HCT116 (cell line): ENCODE measurements around the gene SORL1. TPM values are rescaled to one million over a fixed set of nuclear protein-coding genes. Genes with fewer than 3 reads are reported as not detected.

Experiments
- ATAC-seq: fragments of 200-7000 bp; cut with Tn5 transposase; 2 replicates; pipeline ENCODE4 v1.9.1; 2020; ENCODE audit warnings: mild to moderate bottlenecking, moderate library complexity
- BruUV-seq: library from RNA; stranded (reverse); fragments of 400-500 nt; replicated peaks from 2 replicates; lab custom pipeline; 2021; lab: Mats Ljungman, UMichigan
- CTCF ChIA-PET: fragments of 300-600 bp; sonication (Branson Sonifier 250); formaldehyde crosslinking; loops from one replicate; lab custom pipeline; 2021; ENCODE audit warnings: antibody characterized with exemption; lab: Charles Lee
- POLR2A ChIA-PET: fragments of 300-600, 350-600 bp; sonication (Branson Sonifier 250); formaldehyde crosslinking; loops from one replicate; lab custom pipeline; 2021; ENCODE audit warnings: antibody characterized with exemption; lab: Charles Lee
- RAD21 ChIA-PET, 2 experiments: fragments of 300-600 bp; sonication (Branson Sonifier 250); formaldehyde crosslinking; loops; one replicate each; lab custom pipeline; 2023; ENCODE audit warnings: low total read pairs in 2 of 2; ENCODE audit not compliant: uncharacterized antibody in 2 of 2, unreplicated experiment in 2 of 2, low non-redundant PET in 1 of 2; lab: Charles Lee
- DNase-seq: peaks from one replicate; pipeline ENCODE4 v3.0.0-alpha.2; 2010; ENCODE audit warnings: low read depth, low spot score
- H2AFZ ChIP-seq: fragments of 200-600 bp; shearing (Covaris generic), sonication (generic); 2 replicates; pipeline ENCODE4 v1.6.1; 2017; ENCODE audit warnings: low read depth, mixed run types, mixed read lengths, antibody characterized with exemption, low read length; ENCODE audit not compliant: poor library complexity, severe bottlenecking
- H3K27ac ChIP-seq: 2 replicates; pipeline ENCODE4 v1.5.1; 2012; ENCODE audit warnings: low read depth, low read length
- H3K27me3 ChIP-seq: fragments of 200-600 bp; sonication (generic); 2 replicates; pipeline ENCODE4 v1.6.1; 2016; ENCODE audit warnings: mixed run types, low read length, mixed read lengths; ENCODE audit not compliant: insufficient read depth
- H3K36me3 ChIP-seq, 2 experiments: fragments of 200-500 bp in 1 of 2; fragments of 200-600 bp in 1 of 2; sonication (Bioruptor generic) in 1 of 2; sonication (generic) in 1 of 2; 2 replicates each; pipeline versions ENCODE4 v1.5.1 to v1.6.1; 2014 to 2016; ENCODE audit warnings: low read length in 2 of 2, inconsistent platforms in 1 of 2, mixed read lengths in 1 of 2, mixed run types in 1 of 2; ENCODE audit not compliant: insufficient read depth in 2 of 2, control insufficient read depth in 1 of 2
- H3K4me1 ChIP-seq, 2 experiments: fragments of 200-600 bp in 1 of 2; sonication (generic) in 1 of 2; 2 replicates each; pipeline versions ENCODE4 v1.5.1 to v1.6.1; 2012 to 2017; ENCODE audit warnings: low read length in 2 of 2, inconsistent platforms in 1 of 2, mild to moderate bottlenecking in 1 of 2, mixed read lengths in 1 of 2, mixed run types in 1 of 2, moderate library complexity in 1 of 2; ENCODE audit not compliant: insufficient read depth in 2 of 2, control insufficient read depth in 1 of 2
- H3K4me2 ChIP-seq: fragments of 200-600 bp; sonication (generic); 2 replicates; pipeline ENCODE4 v1.6.1; 2017; ENCODE audit warnings: mixed run types, low read length, mixed read lengths
- H3K4me3 ChIP-seq, 2 experiments: fragments of 200-600 bp in 1 of 2; sonication (generic) in 1 of 2; replicated peaks in 1 of 2; 2 replicates each; pipeline ENCODE4 v1.5.1; 2011 to 2016; ENCODE audit warnings: low read length in 2 of 2, control low read depth in 1 of 2, low read depth in 1 of 2, mild to moderate bottlenecking in 1 of 2, mixed read lengths in 1 of 2, mixed run types in 1 of 2
- H3K79me2 ChIP-seq: fragments of 200-600 bp; sonication (generic); 2 replicates; pipeline ENCODE4 v1.6.1; 2017; ENCODE audit warnings: mild to moderate bottlenecking, mixed run types, low read length, moderate library complexity, mixed read lengths; ENCODE audit not compliant: insufficient read depth
- H3K9ac ChIP-seq: fragments of 200-600 bp; sonication (generic); 2 replicates; pipeline ENCODE4 v1.6.1; 2016; ENCODE audit warnings: low read length, mixed read lengths
- H3K9me2 ChIP-seq: fragments of 200-600 bp; sonication (generic), shearing (Covaris generic); 2 replicates; pipeline ENCODE4 v1.6.1; 2017; ENCODE audit warnings: mixed run types, mild to moderate bottlenecking, moderate library complexity; ENCODE audit not compliant: insufficient read depth
- H3K9me3 ChIP-seq, 2 experiments: fragments of 200-500 bp in 1 of 2; fragments of 200-600 bp in 1 of 2; sonication (Bioruptor generic) in 1 of 2; sonication (generic) in 1 of 2; 2 replicates each; pipeline ENCODE4 v1.6.1; 2014 to 2017; ENCODE audit warnings: low read length in 2 of 2, mixed read lengths in 2 of 2, inconsistent platforms in 1 of 2, low read depth in 1 of 2, mild to moderate bottlenecking in 1 of 2, mixed run types in 1 of 2, moderate library complexity in 1 of 2; ENCODE audit not compliant: control insufficient read depth in 1 of 2, insufficient read depth in 1 of 2
- H4K20me1 ChIP-seq: fragments of 200-600 bp; sonication (generic), shearing (Covaris generic); 2 replicates; pipeline ENCODE4 v1.6.1; 2017; ENCODE audit warnings: mixed run types, mild to moderate bottlenecking, moderate library complexity; ENCODE audit not compliant: insufficient read depth
- CBX3 ChIP-seq: IDR thresholded peaks from 2 replicates; pipeline ENCODE4 v1.6.1; 2012; ENCODE audit warnings: low read depth
- CEBPB ChIP-seq: IDR thresholded peaks from 2 replicates; pipeline ENCODE4 v1.6.1; 2012; ENCODE audit warnings: low read depth
- CTCF ChIP-seq, 3 experiments: fragments of 200-600 bp in 1 of 3; sonication (generic) in 1 of 3; IDR thresholded peaks in 2 of 3; conservative IDR thresholded peaks in 1 of 3; 2 replicates each; pipeline ENCODE4 v1.5.1; 2012 to 2017; ENCODE audit warnings: low read depth in 2 of 3, low read length in 2 of 3, antibody characterized with exemption in 1 of 3, borderline replicate concordance in 1 of 3, control low read depth in 1 of 3, mild to moderate bottlenecking in 1 of 3, mixed read lengths in 1 of 3, mixed run types in 1 of 3, moderate library complexity in 1 of 3; ENCODE audit not compliant: insufficient read depth in 1 of 3
- EZH2 ChIP-seq: fragments of 200-600 bp; sonication (generic); IDR thresholded peaks from 2 replicates; pipeline ENCODE4 v1.6.1; 2017; ENCODE audit warnings: antibody characterized with exemption, mixed run types
- JUND ChIP-seq: IDR thresholded peaks from 2 replicates; pipeline ENCODE4 v1.6.1; 2012
- MAX ChIP-seq: IDR thresholded peaks from 2 replicates; pipeline ENCODE4 v1.6.1; 2012
- POLR2AphosphoS5 ChIP-seq: IDR thresholded peaks from 2 replicates; pipeline ENCODE4 v1.6.1; 2011; ENCODE audit warnings: mild to moderate bottlenecking, low read depth, low read length, moderate library complexity
- RAD21 ChIP-seq: IDR thresholded peaks from 2 replicates; pipeline ENCODE4 v1.6.1; 2012; ENCODE audit warnings: low read depth, mild to moderate bottlenecking
- REST ChIP-seq: IDR thresholded peaks from 2 replicates; pipeline ENCODE4 v1.6.1; 2012; ENCODE audit warnings: low read depth
- SIN3A ChIP-seq: IDR thresholded peaks from 2 replicates; pipeline ENCODE4 v1.6.1; 2012; ENCODE audit warnings: low read depth
- SRF ChIP-seq: IDR thresholded peaks from 2 replicates; pipeline ENCODE4 v1.6.1; 2012; ENCODE audit warnings: low read depth
- TCF7L2 ChIP-seq: IDR thresholded peaks from 2 replicates; pipeline ENCODE4 v1.7.0; 2011; ENCODE audit warnings: borderline replicate concordance, inconsistent platforms; ENCODE audit not compliant: insufficient read depth, insufficient read length; ENCODE audit errors: extremely low read depth
- YY1 ChIP-seq: IDR thresholded peaks from 2 replicates; pipeline ENCODE4 v1.6.1; 2011; ENCODE audit warnings: low read length, low read depth, moderate library complexity, mild to moderate bottlenecking; ENCODE audit not compliant: insufficient replicate concordance; ENCODE audit errors: extremely low read depth
- ZBTB33 ChIP-seq: IDR thresholded peaks from 2 replicates; pipeline ENCODE4 v1.6.1; 2011; ENCODE audit warnings: mild to moderate bottlenecking, low read length, moderate library complexity; ENCODE audit not compliant: insufficient replicate concordance; ENCODE audit errors: extremely low read depth
- ZFX ChIP-seq: fragments of 450-650 bp; IDR thresholded peaks from 2 replicates; pipeline ENCODE4 v1.6.1; 2017
- ZNF274 ChIP-seq: fragments of 200-500 bp; sonication (Bioruptor generic); IDR thresholded peaks from 2 replicates; pipeline ENCODE4 v1.6.1; 2014; ENCODE audit warnings: mild to moderate bottlenecking, low read depth, low read length, inconsistent platforms
- intact Hi-C: fragments of 100-400 bp; cut with micrococcal nuclease; formaldehyde crosslinking; loops from 2 replicates; pipeline ENCODE4 v1.10.0; 2022
- total RNA-seq: library from RNA; stranded (reverse); gene quantifications from one replicate; pipeline ENCODE4 v1.2.1, GENCODE V29; 2021; ENCODE audit not compliant: unreplicated experiment

The SORL1 gene
- total RNA-seq, 1 experiment from 2014 or later, result 17.4 TPM

- intact Hi-C loops, result no loop called here
- Histone ChIP-seq H4K20me1 (no peaks in the 10 kb centered on the region), H3K9me2 (no peaks in the 10 kb centered on the region), H3K4me2 (no peak overlapping the region), H3K27ac (no peak overlapping the region), H3K4me1 (peaks cover 7 to 8% of the 10 kb centered on the region in 2 experiments; a peak in 3 of 4 replicates), H3K4me3 (no peak overlapping the region), H3K27me3 (no peaks in the 10 kb centered on the region), H3K9ac (no peak overlapping the region)
- CTCF ChIA-PET, result no interaction called here
- no peak for TF ChIP-seq EZH2
- no peak for TF ChIP-seq REST
- TF ChIP-seq POLR2AphosphoS5, result no peak
- no peak for TF ChIP-seq RAD21
- TF ChIP-seq CTCF (IDR thresholded peaks at IDR 0.05 in 2 of 3, conservative IDR thresholded peaks at IDR 0.05 in 1 of 3; ENCODE audit: borderline replicate concordance in 1 of 3, insufficient read depth in 1 of 3, low read depth in 2 of 3, low read length in 2 of 3), result no peak
- no peak for TF ChIP-seq ZNF274
- no peak for TF ChIP-seq CBX3
- no peak for TF ChIP-seq SRF
- TF ChIP-seq YY1, result no peak
- TF ChIP-seq TCF7L2, result no peak
- no peak for TF ChIP-seq ZBTB33
- TF ChIP-seq ZFX, result no peak
- no peak for TF ChIP-seq SIN3A
- TF ChIP-seq MAX, result no peak
- no peak for TF ChIP-seq CEBPB
- no peak for TF ChIP-seq JUND
- TF ChIP-seq, all 23 proteins: peak for 0
- DNase-seq (no peak), ATAC-seq (no peak)
- RAD21 ChIA-PET, result no interaction called here
- Histone ChIP-seq H3K79me2 (no peaks in the 10 kb centered on the region), H3K9me3 (no peaks in the 10 kb centered on the region), H2AFZ (no peak overlapping the region), H3K36me3 (no peaks in the 10 kb centered on the region)
- BruUV-seq, result no TSS peak
- POLR2A ChIA-PET, result no interaction called here
Measured at GRCh38 chr11:121419836-121420235, 32.3 kb upstream of the SORL1 start.
